Measurements from ENCODE around the gene RADIL.

RADIL gene

GRCh38 chr7:4882169-4883032, 1.1 kb downstream of the RADIL start:
- DNase-seq (ENCODE audit: low spot score), result no peak

- no peak for DNase-seq (ENCODE audit: low spot score)
Measured at GRCh38 chr7:4880218-4880617, 3.3 kb downstream of the RADIL start.

- DNase-seq (ENCODE audit: low spot score), result no peak
Measured at GRCh38 chr7:4879396-4880081, 4.0 kb downstream of the RADIL start.

- no peak for DNase-seq (ENCODE audit: low spot score)
Measured at GRCh38 chr7:4878336-4879335, 4.9 kb downstream of the RADIL start.

- no peak for DNase-seq (ENCODE audit: low spot score)
Measured at GRCh38 chr7:4876586-4876985, 6.9 kb downstream of the RADIL start.

- no peak for DNase-seq (ENCODE audit: low spot score)
Measured at GRCh38 chr7:4875391-4875790, 8.1 kb downstream of the RADIL start.

- DNase-seq (ENCODE audit: low spot score), result no peak
Measured at GRCh38 chr7:4873071-4873944, 10.2 kb downstream of the RADIL start.

GRCh38 chr7:4871930-4872675, 11.4 kb downstream of the RADIL start:
- no peak for DNase-seq (ENCODE audit: low spot score)

- no peak for DNase-seq (ENCODE audit: low spot score)
Measured at GRCh38 chr7:4871056-4871680, 12.3 kb downstream of the RADIL start.

GRCh38 chr7:4868493-4868892, 15.0 kb downstream of the RADIL start:
- no peak for DNase-seq (ENCODE audit: low spot score)

- no peak for DNase-seq (ENCODE audit: low spot score)
Measured at GRCh38 chr7:4866528-4867496, 16.7 kb downstream of the RADIL start.

GRCh38 chr7:4862156-4862555, 21.4 kb downstream of the RADIL start:
- no peak for DNase-seq (ENCODE audit: low spot score)

GRCh38 chr7:4861673-4862072, 21.8 kb downstream of the RADIL start, which contains the start of gene PAPOLB:
PAPOLB (minus strand) TSS chr7:4862030; CDS start chr7:4861810, 220 bp downstream.
- no peak for DNase-seq (ENCODE audit: low spot score)

GRCh38 chr7:4861227-4861626, 22.3 kb downstream of the RADIL start:
- DNase-seq (ENCODE audit: low spot score), result no peak

- no peak for DNase-seq (ENCODE audit: low spot score)
Measured at GRCh38 chr7:4857189-4857588, 26.3 kb downstream of the RADIL start.

- DNase-seq (ENCODE audit: low spot score), result no peak
Measured at GRCh38 chr7:4856336-4857057, 27.0 kb downstream of the RADIL start.

- no peak for DNase-seq (ENCODE audit: low spot score)
Measured at GRCh38 chr7:4854916-4855315, 28.6 kb downstream of the RADIL start.
